ENCODE measurements around the gene GPRASP2. TPM values are rescaled to one million over a fixed set of nuclear protein-coding genes. Genes with fewer than 3 reads are reported as not detected.

GPRASP2 gene
- total RNA-seq, result 11.5 and 13.1 TPM in 2 replicates

GRCh38 chrX:102712216-102712966, at the start of gene GPRASP2:
TSS of gene GPRASP2 (plus strand) at chrX:102712448. CDS start at chrX:102714870, 2,422 bp downstream.

GRCh38 chrX:102720237-102721168, 8.3 kb downstream of the GPRASP2 start, which contains the start of gene GPRASP3:
TSS of gene GPRASP3 (plus strand) at chrX:102720743. CDS start at chrX:102748996, 28,253 bp downstream.

Small RNA genes lying within 50 kb of the gene (small RNA-seq; reads per million reads assigned to genes)
- gene RNU6-589P, result not detected

Other genes starting within 250 kb of the GPRASP2 start
- not detected in 2 replicates for gene TCP11X2, start 240.6 kb upstream of the GPRASP2 start, total RNA-seq
- 0.33 and 0.96 TPM in 2 replicates for gene TMSB15A, start 195.7 kb upstream of the GPRASP2 start, total RNA-seq
- 16.7 and 23.5 TPM in 2 replicates for gene ARMCX5, start 112.9 kb upstream of the GPRASP2 start, total RNA-seq
- gene GPRASP1, start 61.0 kb upstream of the GPRASP2 start, total RNA-seq, result 1.6 and 2.0 TPM in 2 replicates
- gene GPRASP3, start 8.3 kb downstream of the GPRASP2 start, total RNA-seq, result 3.9 and 6.0 TPM in 2 replicates
- 0.65 and 2.4 TPM in 2 replicates for gene RAB40AL, start 224.8 kb downstream of the GPRASP2 start, total RNA-seq